K562 (cell line): Measurements from ENCODE around the gene EPHB4. TPM values are rescaled to one million over a fixed set of nuclear protein-coding genes. Genes with fewer than 3 reads are reported as not detected.

Experiments
- BRCA1 ChIP-seq, 2 experiments: fragments of 450-650 bp in 1 of 2; sonication (generic) in 1 of 2; formaldehyde crosslinking in 1 of 2; IDR thresholded peaks; 2 replicates each; pipeline versions ENCODE4 v1.5.0 to v1.6.1; 2017 to 2020; ENCODE audit warnings: mild to moderate bottlenecking in 1 of 2, missing genetic modification reagents in 1 of 2
- CBX2 ChIP-seq: fragments of 200-600 bp; sonication (generic); IDR thresholded peaks from one replicate; pipeline ENCODE4 v1.6.1; 2012; ENCODE audit warnings: mild to moderate bottlenecking, low read length, inconsistent platforms; ENCODE audit not compliant: insufficient read depth, poor library complexity, severe bottlenecking
- CC2D1A ChIP-seq: fragments of 450-650 bp; IDR thresholded peaks from 2 replicates; pipeline ENCODE4 v1.6.1; 2017; ENCODE audit warnings: mild to moderate bottlenecking
- CHD2 ChIP-seq: IDR thresholded peaks from 2 replicates; pipeline ENCODE4 v1.6.1; 2011; ENCODE audit warnings: low read depth, low read length
- GABPA ChIP-seq: fragments of 200-800 bp; sonication (Bioruptor generic); conservative IDR thresholded peaks from 2 replicates; pipeline ENCODE4 v1.6.1; 2016; ENCODE audit warnings: low read depth, missing genetic modification characterization, missing compliant biosample characterization
- HOXB6 ChIP-seq: fragments of 250-450 bp; sonication (Bioruptor Pico); IDR thresholded peaks from 2 replicates; pipeline ENCODE4 v1.5.1; 2022; ENCODE audit warnings: mild to moderate bottlenecking, borderline replicate concordance
- ILF3 ChIP-seq: fragments of 450-650 bp; IDR thresholded peaks from 2 replicates; pipeline ENCODE4 v1.6.1; 2018; ENCODE audit warnings: antibody characterized with exemption, mild to moderate bottlenecking, moderate library complexity, borderline replicate concordance
- MTA2 ChIP-seq: fragments of 450-650 bp; IDR thresholded peaks from 2 replicates; pipeline ENCODE4 v1.6.1; 2016; ENCODE audit warnings: low read depth
- MYNN ChIP-seq, 2 experiments: sonication (generic); formaldehyde crosslinking in 1 of 2; IDR thresholded peaks; 2 replicates each; pipeline versions ENCODE4 v1.5.0 to v1.6.1; 2016 to 2020; ENCODE audit warnings: antibody characterized with exemption in 1 of 2, missing genetic modification reagents in 1 of 2
- PHB2 ChIP-seq: fragments of 450-650 bp; IDR thresholded peaks from 2 replicates; pipeline ENCODE4 v1.6.1; 2017; ENCODE audit warnings: low read depth
- PHF21A ChIP-seq: fragments of 450-650 bp; IDR thresholded peaks from 2 replicates; pipeline ENCODE4 v1.6.1; 2017; ENCODE audit warnings: low read depth, borderline replicate concordance
- PTBP1 ChIP-seq: fragments of 200-400 bp; formaldehyde crosslinking; IDR thresholded peaks from 2 replicates; pipeline ENCODE4 v1.6.1; 2017; ENCODE audit warnings: low read depth, low read length
- PTRF ChIP-seq: fragments of 450-650 bp; IDR thresholded peaks from 2 replicates; pipeline ENCODE4 v1.6.1; 2016; ENCODE audit warnings: mild to moderate bottlenecking, missing genetic modification characterization, missing compliant biosample characterization
- RBM22 ChIP-seq: fragments of 200-400 bp; formaldehyde crosslinking; IDR thresholded peaks from 2 replicates; pipeline ENCODE4 v1.6.1; 2018; ENCODE audit warnings: low read length, low read depth; ENCODE audit not compliant: poor library complexity, severe bottlenecking
- SMARCE1 ChIP-seq: fragments of 450-650 bp; IDR thresholded peaks from 2 replicates; pipeline ENCODE4 v1.7.1; 2016; ENCODE audit warnings: mild to moderate bottlenecking
- SNAPC5 ChIP-seq: fragments of 250-450 bp; sonication (Bioruptor Pico); IDR thresholded peaks from 2 replicates; pipeline ENCODE4 v1.8.0; 2021; ENCODE audit warnings: moderate library complexity, mild to moderate bottlenecking, inconsistent platforms
- SREBF1 ChIP-seq: fragments of 150-350 bp; IDR thresholded peaks from 2 replicates; pipeline ENCODE4 v1.6.1; 2014; ENCODE audit warnings: antibody characterized with exemption, low read depth, low read length, borderline replicate concordance
- SUPT5H ChIP-seq: fragments of 450-650 bp; IDR thresholded peaks from 2 replicates; pipeline ENCODE4 v1.6.1; 2016
- TAF15 ChIP-seq: fragments of 200-400 bp; formaldehyde crosslinking; IDR thresholded peaks from 2 replicates; pipeline ENCODE4 v1.6.1; 2017; ENCODE audit warnings: mild to moderate bottlenecking, low read depth, low read length, moderate library complexity
- TARDBP ChIP-seq: fragments of 450-650 bp; IDR thresholded peaks from 2 replicates; pipeline ENCODE4 v1.6.1; 2016
- TSC22D4 ChIP-seq: fragments of 450-650 bp; IDR thresholded peaks from 2 replicates; pipeline ENCODE4 v1.6.1; 2016; ENCODE audit warnings: missing genetic modification characterization, missing biosample characterization, control low read depth
- ZNF583 ChIP-seq: fragments of 250-450 bp; sonication (Bioruptor Pico); IDR thresholded peaks from 2 replicates; pipeline ENCODE4 v1.4.0; 2020
- ZNF584 ChIP-seq: fragments of 200-800 bp; sonication (Bioruptor generic); IDR thresholded peaks from 2 replicates; pipeline ENCODE4 v1.6.1; 2016; ENCODE audit warnings: low read depth, mild to moderate bottlenecking, missing genetic modification characterization, missing compliant biosample characterization
- polyA plus RNA-seq, 8 experiments: library from polyadenylated mRNA; depleted of rRNA in 4 of 8; stranded (reverse) in 5 of 8; unstranded in 3 of 8; fragments of >200 nt; fragmentation: Nextera tagmentation in 2 of 8; fragmentation: Illumina TruSeq in 1 of 8; extraction: Ambion mirVana in 2 of 8; extraction: Trizol in 1 of 8; gene quantifications; 2 replicates each; pipeline versions ENCODE4 v1.2.1 to v1.2.3, GENCODE V29; 2011 to 2014; ENCODE audit warnings: inconsistent platforms in 1 of 8, missing spikeins in 1 of 8
- total RNA-seq, 7 experiments: library from RNA; depleted of rRNA in 6 of 7; stranded (reverse); fragments of >200 nt in 6 of 7; fragmentation: Illumina TruSeq in 2 of 7; extraction: Trizol in 2 of 7; gene quantifications; 2 replicates each; pipeline versions ENCODE4 v1.2.1 to v1.2.3, GENCODE V29; 2011 to 2021; ENCODE audit warnings: low replicate concordance in 1 of 7
- TF ChIP-seq, protein P1 (sequence below): sonication (generic); formaldehyde crosslinking; IDR thresholded peaks from 2 replicates; pipeline ENCODE4 v1.4.0; 2020; ENCODE audit warnings: mild to moderate bottlenecking, missing genetic modification reagents
- TF ChIP-seq, protein P2 (sequence below): fragments of 450-650 bp; IDR thresholded peaks from 2 replicates; pipeline ENCODE4 v1.6.1; 2017; ENCODE audit warnings: mild to moderate bottlenecking, moderate library complexity
- TF ChIP-seq, protein P3 (sequence below): fragments of 450-650 bp; formaldehyde crosslinking; IDR thresholded peaks from 2 replicates; pipeline ENCODE4 v1.4.0; 2020; ENCODE audit warnings: mild to moderate bottlenecking

EPHB4 gene
- total and polyA plus RNA-seq, 9 of the 15 experiments (the other 6 are each of a cell fraction or from before 2014, with no cell fraction given), result 1.2 to 82.1 (median 37.9) TPM

DNA sequence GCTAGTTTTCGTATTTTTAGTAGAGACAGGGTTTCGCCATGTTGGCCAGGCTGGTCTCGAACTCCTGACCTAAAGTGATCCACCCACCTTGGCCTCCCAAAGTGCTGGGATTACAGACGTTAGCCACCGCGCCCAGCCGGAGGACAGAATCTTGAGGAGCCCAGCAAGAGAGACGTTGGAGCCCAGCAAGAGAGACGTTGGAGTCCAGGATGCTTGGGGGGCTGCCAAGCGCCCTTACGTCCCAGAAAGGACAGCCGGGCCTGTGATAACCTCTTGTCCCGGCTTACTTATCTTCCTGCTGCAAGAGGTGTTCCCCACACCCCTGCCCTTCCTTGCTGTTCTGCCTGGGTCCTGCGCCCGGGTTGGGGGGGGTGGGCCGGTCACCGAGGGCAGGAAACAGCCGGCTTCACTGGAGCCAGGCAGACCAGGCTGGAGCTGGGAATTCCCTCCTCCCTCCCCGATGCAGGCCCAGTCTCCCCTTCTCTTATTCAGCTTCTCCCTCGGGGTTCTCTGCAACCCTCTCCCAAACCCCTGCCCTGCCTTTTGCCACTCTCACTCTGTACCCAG is 1.9 kb upstream of the EPHB4 start (continued):
- TF ChIP-seq MYNN (IDR thresholded peaks at IDR 0.05) (peak; percentile 95), MYNN (CRISPR knock-in tag; IDR thresholded peaks at IDR 0.05) (no peak), SMARCE1 (peak; percentile 76), GABPA (tag) (no peak), CBX2 (no peak), TARDBP (0 out of 2 replicates have a peak, but pooled peaks have one; percentile 34), MTA2 (peak; percentile 87), ILF3 (no peak), BRCA1 (IDR thresholded peaks at IDR 0.05) (no peak), BRCA1 (CRISPR knock-in tag; IDR thresholded peaks at IDR 0.05) (no peak), TSC22D4 (tag) (no peak), HOXB6 (no peak), SNAPC5 (CRISPR knock-in tag) (no peak), CHD2 (0 out of 2 replicates have a peak, but pooled peaks have one; percentile 26), RBM22 (no peak), ZNF584 (CRISPR knock-in tag) (no peak), TAF15 (no peak), PHB2 (peak; percentile 43; the same call in 1 of the 2 replicates), SUPT5H (no peak), PTRF (tag) (no peak), CC2D1A (0 out of 2 replicates have a peak, but pooled peaks have one; percentile 45), ZNF583 (CRISPR knock-in tag) (no peak; the same call in 1 of the 2 replicates), PTBP1 (no peak), SREBF1 (no peak), PHF21A (no peak)
- TF ChIP-seq, protein P1, sequence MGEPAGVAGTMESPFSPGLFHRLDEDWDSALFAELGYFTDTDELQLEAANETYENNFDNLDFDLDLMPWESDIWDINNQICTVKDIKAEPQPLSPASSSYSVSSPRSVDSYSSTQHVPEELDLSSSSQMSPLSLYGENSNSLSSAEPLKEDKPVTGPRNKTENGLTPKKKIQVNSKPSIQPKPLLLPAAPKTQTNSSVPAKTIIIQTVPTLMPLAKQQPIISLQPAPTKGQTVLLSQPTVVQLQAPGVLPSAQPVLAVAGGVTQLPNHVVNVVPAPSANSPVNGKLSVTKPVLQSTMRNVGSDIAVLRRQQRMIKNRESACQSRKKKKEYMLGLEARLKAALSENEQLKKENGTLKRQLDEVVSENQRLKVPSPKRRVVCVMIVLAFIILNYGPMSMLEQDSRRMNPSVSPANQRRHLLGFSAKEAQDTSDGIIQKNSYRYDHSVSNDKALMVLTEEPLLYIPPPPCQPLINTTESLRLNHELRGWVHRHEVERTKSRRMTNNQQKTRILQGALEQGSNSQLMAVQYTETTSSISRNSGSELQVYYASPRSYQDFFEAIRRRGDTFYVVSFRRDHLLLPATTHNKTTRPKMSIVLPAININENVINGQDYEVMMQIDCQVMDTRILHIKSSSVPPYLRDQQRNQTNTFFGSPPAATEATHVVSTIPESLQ (CRISPR knock-in tag), result no peak
- TF ChIP-seq, protein P2, sequence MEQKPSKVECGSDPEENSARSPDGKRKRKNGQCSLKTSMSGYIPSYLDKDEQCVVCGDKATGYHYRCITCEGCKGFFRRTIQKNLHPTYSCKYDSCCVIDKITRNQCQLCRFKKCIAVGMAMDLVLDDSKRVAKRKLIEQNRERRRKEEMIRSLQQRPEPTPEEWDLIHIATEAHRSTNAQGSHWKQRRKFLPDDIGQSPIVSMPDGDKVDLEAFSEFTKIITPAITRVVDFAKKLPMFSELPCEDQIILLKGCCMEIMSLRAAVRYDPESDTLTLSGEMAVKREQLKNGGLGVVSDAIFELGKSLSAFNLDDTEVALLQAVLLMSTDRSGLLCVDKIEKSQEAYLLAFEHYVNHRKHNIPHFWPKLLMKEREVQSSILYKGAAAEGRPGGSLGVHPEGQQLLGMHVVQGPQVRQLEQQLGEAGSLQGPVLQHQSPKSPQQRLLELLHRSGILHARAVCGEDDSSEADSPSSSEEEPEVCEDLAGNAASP, result no peak
- TF ChIP-seq, protein P3, sequence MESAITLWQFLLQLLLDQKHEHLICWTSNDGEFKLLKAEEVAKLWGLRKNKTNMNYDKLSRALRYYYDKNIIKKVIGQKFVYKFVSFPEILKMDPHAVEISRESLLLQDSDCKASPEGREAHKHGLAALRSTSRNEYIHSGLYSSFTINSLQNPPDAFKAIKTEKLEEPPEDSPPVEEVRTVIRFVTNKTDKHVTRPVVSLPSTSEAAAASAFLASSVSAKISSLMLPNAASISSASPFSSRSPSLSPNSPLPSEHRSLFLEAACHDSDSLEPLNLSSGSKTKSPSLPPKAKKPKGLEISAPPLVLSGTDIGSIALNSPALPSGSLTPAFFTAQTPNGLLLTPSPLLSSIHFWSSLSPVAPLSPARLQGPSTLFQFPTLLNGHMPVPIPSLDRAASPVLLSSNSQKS (CRISPR knock-in tag), result no peak
